Upper lobe of right lung (tissue), 1 donor: ENCODE results near the gene SYNDIG1. TPM values are rescaled to one million over a fixed set of nuclear protein-coding genes. Genes with fewer than 3 reads are reported as not detected.

ENCODE experiments used
- ATAC-seq: fragments of 200-7000 bp; cut with Tn5 transposase; one replicate; pipeline ENCODE4 v1.9.1; 2020; ENCODE audit warnings: mild to moderate bottlenecking, moderate library complexity
- DNase-seq: peaks from one replicate; pipeline ENCODE4 v3.0.0-alpha.2; 2020
- H3K27ac ChIP-seq: fragments of 200-600 bp; one replicate; pipeline ENCODE4 v1.8.0; 2022
- H3K27me3 ChIP-seq: fragments of 200-600 bp; one replicate; pipeline ENCODE4 v1.8.0; 2022; ENCODE audit warnings: mild to moderate bottlenecking
- H3K36me3 ChIP-seq: fragments of 200-600 bp; one replicate; pipeline ENCODE4 v1.8.0; 2022
- H3K4me1 ChIP-seq: fragments of 200-600 bp; one replicate; pipeline ENCODE4 v1.8.0; 2022
- H3K4me3 ChIP-seq: fragments of 200-600 bp; one replicate; pipeline ENCODE4 v1.8.0; 2022; ENCODE audit warnings: mild to moderate bottlenecking
- H3K9me3 ChIP-seq: fragments of 200-600 bp; one replicate; pipeline ENCODE4 v1.8.0; 2022
- intact Hi-C: fragments of 100-400 bp; cut with DNase I; formaldehyde crosslinking; loops from one replicate; pipeline ENCODE4 v1.11.0; 2022
- total RNA-seq: library from RNA; stranded (reverse); fragmentation: NEBNext Ultra II Directional; extraction: Animal tissue kit (Norgen Biotek cat#: 25700); gene quantifications from one replicate; pipeline ENCODE4 v1.2.1, GENCODE V29; 2021
- TF ChIP-seq, protein P1 (sequence below): fragments of 200-600 bp; IDR thresholded peaks from one replicate; pipeline ENCODE4 v1.8.0; 2022; ENCODE audit warnings: antibody characterized with exemption
- donor health status: DM: no; HTN: yes; CAD: no; lungs with severe emphysema.

Gene SYNDIG1
- total RNA-seq, 1 donor from 2014 or later, result not detected

DNA sequence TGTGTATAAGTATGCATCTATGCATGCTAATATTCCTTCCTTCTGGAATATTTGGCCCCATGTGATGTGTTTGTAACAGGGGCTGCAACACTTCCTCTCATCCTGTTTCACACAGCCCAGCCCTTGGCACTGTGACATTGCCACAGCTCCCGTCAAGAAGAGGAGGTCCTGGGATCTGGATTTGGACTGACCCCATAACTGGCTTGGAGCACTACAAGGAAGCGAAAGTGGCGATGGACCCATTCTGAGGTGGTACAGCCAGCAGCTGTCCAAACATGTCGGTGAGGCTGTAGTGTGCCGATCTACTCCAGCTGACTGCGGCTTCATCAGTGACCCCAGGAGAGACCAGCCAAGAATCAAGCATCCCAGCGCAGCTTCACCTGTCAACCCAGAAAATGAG is 18.2 kb downstream of the SYNDIG1 start:
- H3K4me3 ChIP-seq, result no peak overlapping the region
- intact Hi-C loops, result no loop called here
- H3K9me3 ChIP-seq, result no peaks in the 10 kb centered on the region
- no peaks in the 10 kb centered on the region for H3K27me3 ChIP-seq
- no peaks in the 10 kb centered on the region for H3K4me1 ChIP-seq
- DNase-seq, result no peak
- TF ChIP-seq, protein P1, sequence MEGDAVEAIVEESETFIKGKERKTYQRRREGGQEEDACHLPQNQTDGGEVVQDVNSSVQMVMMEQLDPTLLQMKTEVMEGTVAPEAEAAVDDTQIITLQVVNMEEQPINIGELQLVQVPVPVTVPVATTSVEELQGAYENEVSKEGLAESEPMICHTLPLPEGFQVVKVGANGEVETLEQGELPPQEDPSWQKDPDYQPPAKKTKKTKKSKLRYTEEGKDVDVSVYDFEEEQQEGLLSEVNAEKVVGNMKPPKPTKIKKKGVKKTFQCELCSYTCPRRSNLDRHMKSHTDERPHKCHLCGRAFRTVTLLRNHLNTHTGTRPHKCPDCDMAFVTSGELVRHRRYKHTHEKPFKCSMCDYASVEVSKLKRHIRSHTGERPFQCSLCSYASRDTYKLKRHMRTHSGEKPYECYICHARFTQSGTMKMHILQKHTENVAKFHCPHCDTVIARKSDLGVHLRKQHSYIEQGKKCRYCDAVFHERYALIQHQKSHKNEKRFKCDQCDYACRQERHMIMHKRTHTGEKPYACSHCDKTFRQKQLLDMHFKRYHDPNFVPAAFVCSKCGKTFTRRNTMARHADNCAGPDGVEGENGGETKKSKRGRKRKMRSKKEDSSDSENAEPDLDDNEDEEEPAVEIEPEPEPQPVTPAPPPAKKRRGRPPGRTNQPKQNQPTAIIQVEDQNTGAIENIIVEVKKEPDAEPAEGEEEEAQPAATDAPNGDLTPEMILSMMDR, result no peak
- ATAC-seq, result no peak
- no peak overlapping the region for H3K27ac ChIP-seq
- no peaks in the 10 kb centered on the region for H3K36me3 ChIP-seq

DNA sequence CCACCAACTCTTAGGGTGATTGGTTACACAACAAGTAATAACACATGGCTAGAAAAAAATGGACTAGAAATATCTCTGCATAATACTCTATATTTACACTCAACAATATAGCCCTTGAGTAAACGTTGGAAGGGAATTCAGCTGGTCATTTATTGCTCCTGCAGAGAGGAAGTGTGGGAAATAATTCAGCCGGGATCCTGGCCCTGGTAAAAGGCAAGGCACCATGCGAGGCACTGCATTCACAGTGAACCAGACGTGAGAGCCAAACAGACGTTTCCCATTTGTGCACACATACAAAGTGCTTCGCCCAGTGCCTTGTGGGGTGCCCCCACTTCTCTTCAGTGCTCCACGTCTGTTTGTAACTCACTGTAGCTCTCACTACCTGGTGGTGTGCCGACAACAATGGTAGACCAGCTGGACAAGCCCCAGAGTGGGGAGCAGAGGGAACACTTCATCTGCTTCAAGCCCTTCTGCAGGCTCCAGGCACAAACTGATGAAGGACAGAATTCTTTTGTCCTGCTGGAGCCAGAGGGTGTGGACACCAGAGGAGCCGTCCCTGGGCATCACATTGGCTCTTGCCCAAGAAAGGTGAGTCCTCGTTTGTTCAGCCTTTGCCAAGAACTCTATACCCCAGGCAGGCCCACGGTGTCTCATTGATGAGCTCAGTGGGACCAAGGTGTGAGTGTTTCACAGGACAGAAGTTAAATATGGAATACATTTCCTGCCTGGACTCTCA is 18.8 kb downstream of the SYNDIG1 start:
- H3K36me3 ChIP-seq, result no peaks in the 10 kb centered on the region
- DNase-seq (no peak), ATAC-seq (no peak)
- H3K9me3 ChIP-seq, result no peaks in the 10 kb centered on the region
- no peak overlapping the region for H3K27ac ChIP-seq
- TF ChIP-seq, protein P1, result no peak
- intact Hi-C loops, result no loop called here
- H3K4me1 ChIP-seq, result no peaks in the 10 kb centered on the region
- no peak overlapping the region for H3K4me3 ChIP-seq
- H3K27me3 ChIP-seq, result no peaks in the 10 kb centered on the region

DNA sequence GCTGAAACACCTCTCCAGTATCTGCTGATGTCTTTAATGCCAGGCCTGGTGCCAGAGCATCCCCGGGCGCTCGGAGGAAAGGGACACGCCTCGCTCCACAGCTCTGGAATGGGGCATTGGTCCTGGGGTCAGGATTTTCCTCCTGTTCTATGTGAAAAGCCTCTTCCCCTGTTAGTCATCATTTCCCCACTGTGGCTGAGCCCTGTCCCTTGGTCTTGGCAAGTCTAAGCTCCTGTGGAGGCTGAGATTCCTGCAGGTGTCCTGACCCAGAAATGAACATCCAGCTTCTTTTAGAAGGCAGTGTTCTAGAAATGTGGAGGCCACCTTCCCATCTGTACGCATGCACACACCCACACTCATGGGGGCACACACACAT is 19.4 kb downstream of the SYNDIG1 start:
- no peaks in the 10 kb centered on the region for H3K36me3 ChIP-seq
- ATAC-seq (no peak), DNase-seq (no peak)
- H3K4me3 ChIP-seq, result no peak overlapping the region
- no peaks in the 10 kb centered on the region for H3K27me3 ChIP-seq
- H3K9me3 ChIP-seq, result no peaks in the 10 kb centered on the region
- H3K27ac ChIP-seq, result no peak overlapping the region
- TF ChIP-seq, protein P1, result no peak
- no peaks in the 10 kb centered on the region for H3K4me1 ChIP-seq
- intact Hi-C loops, result no loop called here

DNA sequence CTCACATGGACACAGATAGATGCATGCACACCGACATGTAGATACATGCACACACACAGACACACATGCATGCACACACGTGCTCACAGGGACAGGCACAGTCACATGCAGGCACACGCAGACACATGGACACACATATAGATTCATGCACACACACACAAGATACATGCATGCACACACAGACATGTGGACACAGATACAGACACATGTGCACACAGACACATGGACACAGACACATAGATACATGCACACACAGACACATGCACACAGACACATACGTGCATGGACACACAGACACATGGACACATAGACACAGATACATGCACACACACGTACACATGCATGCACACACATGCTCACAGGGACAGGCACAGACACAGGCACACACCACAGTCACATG is 19.8 kb downstream of the SYNDIG1 start:
- ATAC-seq, result no peak
- H3K4me3 ChIP-seq, result no peak overlapping the region
- TF ChIP-seq, protein P1, result no peak
- no peak for DNase-seq
- H3K27ac ChIP-seq, result no peak overlapping the region
- no peaks in the 10 kb centered on the region for H3K9me3 ChIP-seq
- intact Hi-C loops, result no loop called here
- no peaks in the 10 kb centered on the region for H3K27me3 ChIP-seq
- no peaks in the 10 kb centered on the region for H3K36me3 ChIP-seq
- H3K4me1 ChIP-seq, result no peaks in the 10 kb centered on the region

DNA sequence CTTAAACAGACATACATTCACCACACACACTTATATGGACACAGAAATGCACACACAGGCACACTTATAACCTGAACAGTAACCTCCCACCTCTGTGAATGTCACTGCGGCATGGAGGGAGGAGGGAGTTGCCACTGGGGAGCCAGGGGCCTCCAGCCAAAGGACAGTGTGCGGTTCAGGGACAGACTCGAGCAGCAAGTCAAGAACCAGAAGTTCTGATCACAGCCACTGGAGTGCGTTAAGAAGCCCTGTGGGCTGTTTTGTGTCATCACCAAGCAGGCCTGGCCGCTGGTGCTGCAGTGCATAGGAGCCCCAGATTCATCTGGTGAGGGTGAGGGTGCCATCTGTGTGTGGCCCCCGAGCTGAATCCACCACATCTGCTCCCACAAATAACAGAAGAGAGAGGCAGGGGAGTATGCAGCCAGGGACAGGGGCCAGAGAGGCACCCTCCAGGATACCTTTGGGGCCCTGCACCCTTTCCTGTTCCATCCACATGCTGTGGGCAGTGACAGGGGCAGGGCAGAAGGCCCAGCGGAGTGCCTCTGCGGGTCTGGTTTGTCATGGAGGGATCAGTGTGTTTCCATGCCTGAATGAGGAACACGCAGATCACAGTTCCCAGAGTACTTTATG is 20.3 kb downstream of the SYNDIG1 start:
- Histone ChIP-seq H3K27me3 (no peaks in the 10 kb centered on the region), H3K27ac (no peak overlapping the region), H3K4me1 (no peaks in the 10 kb centered on the region), H3K4me3 (no peak overlapping the region), H3K9me3 (no peaks in the 10 kb centered on the region), H3K36me3 (no peaks in the 10 kb centered on the region)
- intact Hi-C loops, result no loop called here
- TF ChIP-seq, protein P1, result no peak
- DNase-seq, result no peak
- no peak for ATAC-seq
